ENCODE measurements around the gene PSMC3IP. TPM values are rescaled to one million over a fixed set of nuclear protein-coding genes. Genes with fewer than 3 reads are reported as not detected.

The PSMC3IP gene
- total and polyA plus RNA-seq, 4 donors, result 0.58 to 3.0 (median 1.1) TPM

DNA sequence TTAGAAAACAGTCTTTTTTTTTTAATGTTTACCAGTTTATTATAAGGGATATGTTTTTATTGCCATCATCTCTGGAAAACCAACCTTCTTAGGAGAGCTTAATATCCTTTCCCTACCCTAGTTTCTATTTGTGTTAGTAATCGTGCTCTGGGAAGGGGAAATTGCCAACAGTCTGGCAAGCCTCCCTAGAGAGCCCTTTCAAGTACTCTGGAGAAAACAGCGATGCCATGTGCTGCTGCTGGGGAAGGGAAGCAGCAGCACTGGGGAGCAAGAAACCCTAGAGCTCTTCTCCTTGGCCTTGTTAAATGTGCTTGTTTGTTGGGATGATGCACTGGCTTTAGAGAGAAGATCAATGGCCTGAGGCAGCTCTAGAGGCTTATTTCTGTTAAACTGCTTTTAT lies 21.4 kb upstream of the PSMC3IP start:
- H3K9ac ChIP-seq (ENCODE audit: low read depth in 1 of 2, low read length in 2 of 2), result no peak overlapping the region
- TF ChIP-seq MAX (IDR thresholded peaks at IDR 0.05), result no peak
- WGBS, result 52% methylated on average over 2 of the region's 2 CpGs
- H3K9me3 ChIP-seq (ENCODE audit: control insufficient read depth in 4 of 4, low read length in 3 of 4), result no peaks in the 10 kb centered on the region
- H3K36me3 ChIP-seq (ENCODE audit: control insufficient read depth in 4 of 4, insufficient read depth in 3 of 4, low read depth in 1 of 4, low read length in 3 of 4), result peaks cover 0 to 3% (median 1%) of the 10 kb centered on the region in 4 donors
- no peaks in the 10 kb centered on the region for H3K4me1 ChIP-seq (ENCODE audit: control insufficient read depth in 4 of 4, insufficient read depth in 4 of 4, low read length in 3 of 4)
- H3K4me3 ChIP-seq (ENCODE audit: low read depth in 1 of 3, low read length in 3 of 3), result no peak overlapping the region
- no peak for DNase-seq (ENCODE audit: low spot score)
- H3K27me3 ChIP-seq (ENCODE audit: control insufficient read depth in 4 of 4, insufficient read depth in 4 of 4, low read length in 3 of 4), result no peaks in the 10 kb centered on the region
- no peak overlapping the region for H3K27ac ChIP-seq (ENCODE audit: low read depth in 1 of 2, low read length in 2 of 2)

GRCh38 chr17:42596386-42596785 lies 18.9 kb upstream of the PSMC3IP start:
- TF ChIP-seq HNF4A (conservative IDR thresholded peaks at IDR 0.05) (no peak), FOXA1 (IDR thresholded peaks at IDR 0.05) (no peak), YY1 (IDR thresholded peaks at IDR 0.05) (no peak)
- TF ChIP-seq, protein P1, sequence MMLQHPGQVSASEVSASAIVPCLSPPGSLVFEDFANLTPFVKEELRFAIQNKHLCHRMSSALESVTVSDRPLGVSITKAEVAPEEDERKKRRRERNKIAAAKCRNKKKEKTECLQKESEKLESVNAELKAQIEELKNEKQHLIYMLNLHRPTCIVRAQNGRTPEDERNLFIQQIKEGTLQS (IDR thresholded peaks at IDR 0.05), result no peak
- Histone ChIP-seq H3K4me1 (ENCODE audit: control insufficient read depth in 4 of 4, insufficient read depth in 4 of 4, low read length in 3 of 4) (no peaks in the 10 kb centered on the region), H3K27me3 (ENCODE audit: control insufficient read depth in 4 of 4, insufficient read depth in 4 of 4, low read length in 3 of 4) (no peaks in the 10 kb centered on the region), H3K4me3 (ENCODE audit: low read depth in 1 of 3, low read length in 3 of 3) (no peak overlapping the region), H3K9me3 (ENCODE audit: control insufficient read depth in 4 of 4, low read length in 3 of 4) (no peaks in the 10 kb centered on the region), H3K36me3 (ENCODE audit: control insufficient read depth in 4 of 4, insufficient read depth in 3 of 4, low read depth in 1 of 4, low read length in 3 of 4) (peaks cover 2 to 8% (median 5%) of the 10 kb centered on the region in 4 donors), H3K9ac (ENCODE audit: low read depth in 1 of 2, low read length in 2 of 2) (no peak overlapping the region), H3K27ac (ENCODE audit: low read depth in 1 of 2, low read length in 2 of 2) (no peak overlapping the region)
- WGBS, result 95% methylated on average over 3 of the region's 3 CpGs
- DNase-seq (ENCODE audit: low spot score), result no peak

- no peak overlapping the region for H3K4me3 ChIP-seq (ENCODE audit: low read depth in 1 of 3, low read length in 3 of 3)
- DNase-seq (ENCODE audit: low spot score), result no peak
- H3K9me3 ChIP-seq (ENCODE audit: control insufficient read depth in 4 of 4, low read length in 3 of 4), result no peaks in the 10 kb centered on the region
- H3K27ac ChIP-seq (ENCODE audit: low read depth in 1 of 2, low read length in 2 of 2), result no peak overlapping the region
- H3K36me3 ChIP-seq (ENCODE audit: control insufficient read depth in 4 of 4, insufficient read depth in 3 of 4, low read depth in 1 of 4, low read length in 3 of 4), result peaks cover 10 to 31% (median 21%) of the 10 kb centered on the region in 4 donors
- WGBS, result 97% methylated on average over 9 of the region's 9 CpGs
- no peak overlapping the region for H3K9ac ChIP-seq (ENCODE audit: low read depth in 1 of 2, low read length in 2 of 2)
- TF ChIP-seq REST (IDR thresholded peaks at IDR 0.05) (no peak), YY1 (IDR thresholded peaks at IDR 0.05) (no peak), TAF1 (conservative IDR thresholded peaks at IDR 0.05) (no peak), GABPA (IDR thresholded peaks at IDR 0.05 in 1 of 2, conservative IDR thresholded peaks at IDR 0.05 in 1 of 2) (no peak), EGR1 (IDR thresholded peaks at IDR 0.05; ENCODE audit: low read depth in 2 of 2) (no peak), SP1 (IDR thresholded peaks at IDR 0.05) (no peak), HNF4A (conservative IDR thresholded peaks at IDR 0.05) (no peak), JUND (IDR thresholded peaks at IDR 0.05) (no peak), FOXA1 (IDR thresholded peaks at IDR 0.05) (no peak), FOXA2 (IDR thresholded peaks at IDR 0.05) (no peak), RAD21 (IDR thresholded peaks at IDR 0.05) (no peak), NR2F2 (IDR thresholded peaks at IDR 0.05) (no peak), HNF4G (IDR thresholded peaks at IDR 0.05) (no peak), RXRA (IDR thresholded peaks at IDR 0.05) (no peak), MAX (IDR thresholded peaks at IDR 0.05) (no peak)
- TF ChIP-seq, protein P2, sequence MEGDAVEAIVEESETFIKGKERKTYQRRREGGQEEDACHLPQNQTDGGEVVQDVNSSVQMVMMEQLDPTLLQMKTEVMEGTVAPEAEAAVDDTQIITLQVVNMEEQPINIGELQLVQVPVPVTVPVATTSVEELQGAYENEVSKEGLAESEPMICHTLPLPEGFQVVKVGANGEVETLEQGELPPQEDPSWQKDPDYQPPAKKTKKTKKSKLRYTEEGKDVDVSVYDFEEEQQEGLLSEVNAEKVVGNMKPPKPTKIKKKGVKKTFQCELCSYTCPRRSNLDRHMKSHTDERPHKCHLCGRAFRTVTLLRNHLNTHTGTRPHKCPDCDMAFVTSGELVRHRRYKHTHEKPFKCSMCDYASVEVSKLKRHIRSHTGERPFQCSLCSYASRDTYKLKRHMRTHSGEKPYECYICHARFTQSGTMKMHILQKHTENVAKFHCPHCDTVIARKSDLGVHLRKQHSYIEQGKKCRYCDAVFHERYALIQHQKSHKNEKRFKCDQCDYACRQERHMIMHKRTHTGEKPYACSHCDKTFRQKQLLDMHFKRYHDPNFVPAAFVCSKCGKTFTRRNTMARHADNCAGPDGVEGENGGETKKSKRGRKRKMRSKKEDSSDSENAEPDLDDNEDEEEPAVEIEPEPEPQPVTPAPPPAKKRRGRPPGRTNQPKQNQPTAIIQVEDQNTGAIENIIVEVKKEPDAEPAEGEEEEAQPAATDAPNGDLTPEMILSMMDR (IDR thresholded peaks at IDR 0.05; ENCODE audit: low read depth, low read length, missing input control), result no peak
- TF ChIP-seq, protein P1 (IDR thresholded peaks at IDR 0.05), result no peak
- TF ChIP-seq, protein P3, sequence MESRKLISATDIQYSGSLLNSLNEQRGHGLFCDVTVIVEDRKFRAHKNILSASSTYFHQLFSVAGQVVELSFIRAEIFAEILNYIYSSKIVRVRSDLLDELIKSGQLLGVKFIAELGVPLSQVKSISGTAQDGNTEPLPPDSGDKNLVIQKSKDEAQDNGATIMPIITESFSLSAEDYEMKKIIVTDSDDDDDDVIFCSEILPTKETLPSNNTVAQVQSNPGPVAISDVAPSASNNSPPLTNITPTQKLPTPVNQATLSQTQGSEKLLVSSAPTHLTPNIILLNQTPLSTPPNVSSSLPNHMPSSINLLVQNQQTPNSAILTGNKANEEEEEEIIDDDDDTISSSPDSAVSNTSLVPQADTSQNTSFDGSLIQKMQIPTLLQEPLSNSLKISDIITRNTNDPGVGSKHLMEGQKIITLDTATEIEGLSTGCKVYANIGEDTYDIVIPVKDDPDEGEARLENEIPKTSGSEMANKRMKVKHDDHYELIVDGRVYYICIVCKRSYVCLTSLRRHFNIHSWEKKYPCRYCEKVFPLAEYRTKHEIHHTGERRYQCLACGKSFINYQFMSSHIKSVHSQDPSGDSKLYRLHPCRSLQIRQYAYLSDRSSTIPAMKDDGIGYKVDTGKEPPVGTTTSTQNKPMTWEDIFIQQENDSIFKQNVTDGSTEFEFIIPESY (IDR thresholded peaks at IDR 0.05), result no peak
- H3K27me3 ChIP-seq (ENCODE audit: control insufficient read depth in 4 of 4, insufficient read depth in 4 of 4, low read length in 3 of 4), result no peaks in the 10 kb centered on the region
- no peaks in the 10 kb centered on the region for H3K4me1 ChIP-seq (ENCODE audit: control insufficient read depth in 4 of 4, insufficient read depth in 4 of 4, low read length in 3 of 4)
Measured at GRCh38 chr17:42591411-42591810, 13.9 kb upstream of the PSMC3IP start.
